Jurkat, Clone E6-1 (cell line): ENCODE measurements around the gene GRK1.

Source experiments
- DNase-seq: peaks from one replicate; pipeline ENCODE4 v3.0.0-alpha.2; 2011; ENCODE audit warnings: low read depth, low spot score
- H3K4me3 ChIP-seq: 2 replicates; pipeline ENCODE4 v1.5.1; 2011; ENCODE audit warnings: mild to moderate bottlenecking, low read length, control low read depth, moderate library complexity

GRK1 gene

DNA sequence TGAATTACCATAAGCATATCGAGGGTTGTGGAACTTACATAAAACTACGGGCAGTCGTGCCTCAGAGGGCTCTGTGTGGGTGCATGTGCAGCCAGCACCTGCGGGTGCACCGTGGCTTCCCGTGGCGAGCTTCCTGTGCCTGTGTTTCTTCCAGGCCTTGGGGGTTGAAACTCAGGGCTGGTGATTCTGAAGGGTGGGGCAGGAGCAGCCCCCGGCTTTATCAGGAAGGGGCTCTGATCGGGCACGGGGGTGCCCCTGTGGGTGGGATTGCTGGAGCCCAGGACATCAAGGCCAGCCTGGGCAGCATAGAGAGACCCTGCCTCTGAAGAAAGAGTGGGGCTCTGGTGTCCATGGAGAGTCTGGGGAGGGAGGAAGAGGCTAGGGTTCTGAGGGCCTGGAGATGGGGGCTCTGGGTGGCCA is 20.1 kb upstream of the GRK1 start:
- no peak for DNase-seq
- H3K4me3 ChIP-seq: no peak overlapping the region

GRCh38 chr13:113647351-113648215 is 19.4 kb upstream of the GRK1 start:
- H3K4me3 ChIP-seq: no peak overlapping the region
- DNase-seq: no peak

GRCh38 chr13:113648216-113648610 is 18.8 kb upstream of the GRK1 start:
- no peak for DNase-seq
- no peak overlapping the region for H3K4me3 ChIP-seq

- no peak overlapping the region for H3K4me3 ChIP-seq
- DNase-seq: no peak
Measured at GRCh38 chr13:113649212-113649611, 17.8 kb upstream of the GRK1 start.

GRCh38 chr13:113650275-113650674 is 16.7 kb upstream of the GRK1 start:
- no peak overlapping the region for H3K4me3 ChIP-seq
- DNase-seq: no peak

GRCh38 chr13:113650731-113651148 is 16.3 kb upstream of the GRK1 start:
- no peak overlapping the region for H3K4me3 ChIP-seq
- no peak for DNase-seq

DNA sequence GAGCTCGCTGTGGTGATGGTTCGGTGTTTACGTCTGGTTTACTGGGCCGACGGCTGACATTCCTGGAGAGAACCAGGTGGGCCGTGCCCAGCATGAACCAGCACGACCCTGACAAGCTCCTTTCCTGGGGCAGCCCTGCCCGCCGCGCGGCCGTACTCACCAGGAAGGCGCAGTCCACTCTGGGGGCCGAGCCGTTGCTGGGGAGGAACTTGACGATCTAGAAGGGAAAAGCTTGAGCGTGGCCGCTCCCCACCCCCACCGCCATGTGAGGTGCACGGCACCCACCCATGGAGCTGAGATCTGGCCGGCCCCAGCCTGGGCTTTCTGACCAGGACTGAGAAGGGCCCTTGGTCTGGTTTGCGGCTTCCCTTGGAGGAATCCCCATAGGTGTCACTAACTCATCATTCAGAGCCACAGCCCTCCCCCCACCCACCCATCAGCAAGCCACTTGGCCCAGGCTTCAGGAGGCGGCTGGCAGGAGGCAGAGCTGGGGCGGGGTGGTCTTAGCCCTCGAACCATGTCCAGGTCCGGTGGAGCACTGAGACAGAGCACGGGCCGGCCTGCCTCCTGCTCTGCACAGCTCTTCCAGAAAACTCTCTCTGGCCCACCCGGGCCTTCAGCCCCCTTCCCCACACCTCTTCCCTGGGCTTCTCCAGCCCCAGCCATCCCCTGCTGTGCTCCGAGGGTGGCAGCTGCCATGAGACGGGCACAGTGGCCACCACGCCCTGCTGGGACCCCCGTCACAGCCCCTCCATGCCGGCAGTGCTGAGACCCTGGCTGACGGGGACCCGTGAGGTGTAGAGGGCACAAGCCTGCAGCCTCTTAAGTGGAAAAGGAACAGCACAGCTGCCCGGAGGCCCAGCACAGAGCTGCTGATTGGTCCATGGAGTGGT is 15.3 kb upstream of the GRK1 start:
- DNase-seq: no peak
- H3K4me3 ChIP-seq: no peak overlapping the region

GRCh38 chr13:113652404-113653263 is 14.4 kb upstream of the GRK1 start:
- H3K4me3 ChIP-seq: no peak overlapping the region
- no peak for DNase-seq

DNA sequence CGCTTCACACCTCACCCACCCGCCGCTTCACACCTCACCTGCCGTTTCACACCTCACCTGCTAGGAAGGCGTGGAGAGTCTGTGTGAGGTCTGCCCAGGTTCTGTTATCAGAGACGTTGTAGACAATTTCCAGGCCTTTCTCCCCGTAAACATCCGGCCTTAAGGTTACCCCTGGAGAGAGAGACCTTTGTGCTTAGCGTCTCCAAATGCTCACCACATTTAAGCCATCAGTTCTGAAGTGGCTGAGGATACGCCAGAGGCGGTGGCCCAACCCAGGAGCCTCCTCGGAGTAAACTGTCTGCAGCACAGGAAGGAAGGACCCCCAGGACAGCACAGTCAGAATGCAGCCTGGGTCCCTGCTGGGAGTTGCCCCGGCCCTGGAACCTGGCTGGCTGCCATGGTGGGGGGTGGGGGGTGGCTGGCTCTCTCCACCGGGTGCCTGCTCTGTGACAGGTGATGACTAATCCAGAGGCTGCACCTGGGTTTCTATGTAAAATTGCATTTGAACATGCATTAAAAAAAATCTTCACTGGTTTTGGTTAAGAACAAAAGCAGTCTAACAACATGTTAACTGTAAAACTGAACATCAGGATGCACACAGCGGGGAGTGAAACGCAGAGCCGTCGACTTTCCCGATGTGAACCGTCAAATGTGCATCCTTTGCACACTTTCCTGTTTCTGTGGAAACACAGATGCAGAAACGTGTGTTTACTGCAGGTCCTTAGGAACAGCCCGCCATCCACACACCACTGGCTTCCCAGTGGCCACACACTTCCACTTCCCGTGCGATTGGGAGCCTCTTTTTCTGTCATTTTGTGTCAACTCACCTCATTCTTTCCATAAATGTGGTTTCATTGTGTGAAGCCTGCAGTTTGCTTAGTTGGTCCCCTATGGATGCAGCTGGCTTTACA is 13.5 kb upstream of the GRK1 start:
- no peak overlapping the region for H3K4me3 ChIP-seq
- no peak for DNase-seq

GRCh38 chr13:113654175-113654560 is 12.9 kb upstream of the GRK1 start:
- no peak for DNase-seq
- no peak overlapping the region for H3K4me3 ChIP-seq

DNA sequence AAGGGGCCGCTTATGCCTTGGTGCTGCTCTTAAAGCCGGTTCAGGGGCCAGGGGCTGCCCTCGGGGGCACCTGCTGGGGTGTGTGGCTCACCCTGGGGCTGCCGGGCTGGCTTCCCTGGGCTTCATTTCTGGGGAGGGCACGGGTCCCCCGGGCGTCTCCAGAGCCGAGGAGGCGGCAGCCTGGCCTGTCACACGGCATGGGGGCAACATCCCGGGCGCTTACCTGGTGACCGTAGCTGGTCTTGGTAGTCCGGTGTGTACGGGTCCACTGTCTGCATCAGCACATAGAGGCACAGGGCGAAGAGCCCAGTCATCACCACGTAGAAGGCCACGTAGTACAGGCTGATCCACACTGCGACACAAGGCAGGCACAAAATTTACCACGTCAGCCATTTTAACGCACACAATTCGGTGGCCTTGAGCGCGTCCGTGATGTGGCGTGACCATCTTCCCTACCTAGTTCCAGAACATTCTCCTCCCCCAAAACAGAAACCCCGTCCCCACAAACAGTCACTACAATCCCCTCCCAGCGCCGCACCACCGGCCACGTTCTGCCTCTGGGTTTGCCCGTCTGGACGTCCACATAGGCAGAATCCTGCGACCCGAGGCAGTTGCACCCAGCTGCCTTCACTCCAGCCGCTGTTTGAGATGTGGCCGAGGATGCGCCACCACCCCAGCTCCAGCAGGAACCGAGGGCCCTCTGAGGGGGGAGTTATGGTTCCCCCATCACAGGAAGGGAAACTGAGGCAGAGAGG is 12.3 kb upstream of the GRK1 start:
- no peak for DNase-seq
- H3K4me3 ChIP-seq: no peak overlapping the region

DNA sequence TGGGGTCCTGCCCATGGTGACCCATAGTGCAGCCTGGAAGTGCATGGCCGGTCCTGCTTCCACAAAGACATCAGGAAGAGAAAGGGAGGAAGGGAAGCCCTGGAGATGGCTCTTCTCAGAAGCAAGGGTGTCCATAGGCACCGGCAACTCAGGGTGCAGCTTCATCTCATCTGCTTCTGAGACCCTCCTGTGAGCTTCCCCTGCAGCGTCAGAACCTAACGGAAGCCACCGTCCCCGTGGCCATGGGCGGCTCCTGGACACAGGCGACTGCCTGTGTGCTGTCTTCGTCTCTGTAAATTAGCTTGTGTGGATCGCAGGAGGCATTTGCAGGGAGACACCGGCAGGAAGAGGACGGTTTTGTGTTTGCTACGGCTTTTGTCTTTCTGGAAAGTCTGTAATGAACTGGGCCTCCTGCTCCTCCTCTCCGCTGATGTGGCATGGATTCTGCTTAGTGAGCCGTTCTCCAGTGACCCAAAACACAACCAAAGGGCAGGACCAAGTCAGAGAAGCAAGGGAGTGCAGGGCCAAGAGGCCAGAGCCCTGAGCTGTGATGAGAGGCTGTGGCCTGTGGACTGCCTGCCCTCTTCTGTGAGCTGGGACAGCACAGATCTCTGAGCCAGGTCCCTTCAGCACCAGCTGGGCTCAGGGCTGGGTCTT is 11.5 kb upstream of the GRK1 start:
- no peak overlapping the region for H3K4me3 ChIP-seq
- DNase-seq: no peak

- no peak for DNase-seq
- no peak overlapping the region for H3K4me3 ChIP-seq
Measured at GRCh38 chr13:113656003-113656588, 10.9 kb upstream of the GRK1 start.

- no peak overlapping the region for H3K4me3 ChIP-seq
- DNase-seq: no peak
Measured at GRCh38 chr13:113656831-113657671, 10.0 kb upstream of the GRK1 start.

DNA sequence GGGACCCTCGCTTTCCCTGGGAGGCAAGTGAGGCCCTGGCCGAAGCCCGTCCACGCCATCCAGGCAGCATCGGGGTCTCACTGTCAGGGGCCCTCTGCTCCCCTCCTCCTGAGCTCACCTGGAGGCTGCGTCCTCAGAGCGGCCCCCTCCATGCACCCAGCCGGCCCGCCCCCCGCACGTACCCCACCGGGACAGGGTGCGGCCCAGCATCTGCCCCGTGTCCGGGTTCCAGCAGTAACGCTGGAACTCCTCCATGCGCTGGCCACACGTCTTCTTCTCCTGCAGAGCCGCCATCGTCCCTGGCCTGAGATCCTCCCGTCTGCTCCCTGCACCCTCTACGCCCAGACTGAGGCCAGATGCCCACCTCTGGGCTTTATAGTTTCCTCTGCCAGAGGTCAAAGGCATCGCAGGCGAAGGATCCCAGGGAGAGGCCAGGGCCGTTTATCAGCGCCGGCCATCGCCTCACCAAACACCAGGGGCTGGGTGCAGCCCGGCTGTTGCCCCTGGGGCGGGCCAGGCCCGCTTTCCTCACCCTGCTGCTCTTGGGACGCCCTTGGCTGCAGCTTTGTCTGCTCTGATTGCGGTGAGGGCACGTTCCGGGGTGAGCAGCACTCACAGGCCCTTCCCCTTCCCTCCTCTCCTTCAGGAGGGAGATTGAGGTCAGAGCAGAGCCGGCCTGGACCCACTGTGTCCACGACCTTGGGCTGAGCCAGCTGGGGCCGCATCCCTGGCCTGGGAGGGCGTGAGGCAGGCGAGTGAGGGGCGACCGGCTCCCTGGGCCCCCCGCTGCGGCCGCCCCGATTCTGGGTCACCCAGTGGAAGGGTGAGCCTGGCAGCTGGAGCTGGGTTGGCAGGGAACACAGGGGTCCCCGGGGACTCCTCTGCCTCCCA is 8.9 kb upstream of the GRK1 start, which contains the start of gene ATP4B:
Gene ATP4B, minus strand, starts transcription at position 348 of the 891 bp plus-strand sequence. Its CDS starts 54 bp downstream, at position 294.
- no peak within 1 kb of the TSS for H3K4me3 ChIP-seq
- DNase-seq: no peak
